Astrocyte of the cerebellum (primary cell): ENCODE measurements around the gene GMDS.

Experiments
- DNase-seq: peaks from one replicate; pipeline ENCODE4 v3.0.0-alpha.2; 2011; ENCODE audit warnings: low read depth
- H3K4me3 ChIP-seq: 2 replicates; pipeline ENCODE4 v1.5.1; 2011; ENCODE audit warnings: mild to moderate bottlenecking, low read depth, low read length, moderate library complexity
- in situ Hi-C: cut with HindIII; loops from 2 replicates; pipeline ENCODE4 v1.10.0; 2017; ENCODE audit warnings: low sequenced_read_pairs
- TF ChIP-seq, protein P1 (sequence below): IDR thresholded peaks from 2 replicates; pipeline ENCODE4 v1.5.1; 2012; ENCODE audit warnings: low read length, low read depth, moderate library complexity, mild to moderate bottlenecking; ENCODE audit errors: missing control alignments

The GMDS gene

DNA sequence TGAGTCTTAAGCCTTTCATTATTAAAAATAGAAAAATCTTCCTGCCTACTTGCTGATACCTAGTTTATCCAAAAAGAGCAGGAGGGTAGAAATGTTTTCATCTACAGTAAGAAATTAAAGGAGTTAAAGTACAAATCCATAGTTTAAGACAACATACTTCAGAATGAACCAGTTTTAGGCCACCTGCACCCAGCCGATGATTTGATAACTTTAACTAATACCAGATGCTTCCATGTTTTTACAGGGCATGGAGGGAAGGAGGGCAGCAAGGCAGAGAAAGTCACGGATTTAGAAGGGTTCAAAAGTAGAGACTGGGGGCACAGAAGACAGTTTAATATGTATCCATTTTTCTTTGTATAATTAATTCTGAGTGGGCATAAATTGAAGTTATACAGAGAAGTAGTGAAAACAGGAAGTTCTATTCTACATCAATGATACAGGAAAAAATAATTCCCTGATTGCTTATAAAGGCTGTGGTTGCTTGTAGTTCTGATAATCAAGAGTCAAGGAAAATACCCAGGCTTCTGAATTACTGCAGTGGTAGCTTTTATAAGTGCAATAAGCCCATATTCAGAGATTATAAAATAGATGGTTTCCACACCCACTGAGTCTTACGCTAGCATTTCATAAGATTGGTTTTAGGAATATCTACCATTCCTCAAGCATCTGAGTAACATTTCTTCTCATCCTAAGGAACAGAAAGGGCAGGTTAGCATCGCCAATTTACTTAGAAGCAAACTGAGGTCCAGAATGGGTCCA, 72.0 kb downstream of the GMDS start:
- TF ChIP-seq, protein P1, sequence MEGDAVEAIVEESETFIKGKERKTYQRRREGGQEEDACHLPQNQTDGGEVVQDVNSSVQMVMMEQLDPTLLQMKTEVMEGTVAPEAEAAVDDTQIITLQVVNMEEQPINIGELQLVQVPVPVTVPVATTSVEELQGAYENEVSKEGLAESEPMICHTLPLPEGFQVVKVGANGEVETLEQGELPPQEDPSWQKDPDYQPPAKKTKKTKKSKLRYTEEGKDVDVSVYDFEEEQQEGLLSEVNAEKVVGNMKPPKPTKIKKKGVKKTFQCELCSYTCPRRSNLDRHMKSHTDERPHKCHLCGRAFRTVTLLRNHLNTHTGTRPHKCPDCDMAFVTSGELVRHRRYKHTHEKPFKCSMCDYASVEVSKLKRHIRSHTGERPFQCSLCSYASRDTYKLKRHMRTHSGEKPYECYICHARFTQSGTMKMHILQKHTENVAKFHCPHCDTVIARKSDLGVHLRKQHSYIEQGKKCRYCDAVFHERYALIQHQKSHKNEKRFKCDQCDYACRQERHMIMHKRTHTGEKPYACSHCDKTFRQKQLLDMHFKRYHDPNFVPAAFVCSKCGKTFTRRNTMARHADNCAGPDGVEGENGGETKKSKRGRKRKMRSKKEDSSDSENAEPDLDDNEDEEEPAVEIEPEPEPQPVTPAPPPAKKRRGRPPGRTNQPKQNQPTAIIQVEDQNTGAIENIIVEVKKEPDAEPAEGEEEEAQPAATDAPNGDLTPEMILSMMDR, result no peak
- H3K4me3 ChIP-seq, result no peak overlapping the region
- no peak for DNase-seq
- in situ Hi-C loops, result no loop called here

DNA sequence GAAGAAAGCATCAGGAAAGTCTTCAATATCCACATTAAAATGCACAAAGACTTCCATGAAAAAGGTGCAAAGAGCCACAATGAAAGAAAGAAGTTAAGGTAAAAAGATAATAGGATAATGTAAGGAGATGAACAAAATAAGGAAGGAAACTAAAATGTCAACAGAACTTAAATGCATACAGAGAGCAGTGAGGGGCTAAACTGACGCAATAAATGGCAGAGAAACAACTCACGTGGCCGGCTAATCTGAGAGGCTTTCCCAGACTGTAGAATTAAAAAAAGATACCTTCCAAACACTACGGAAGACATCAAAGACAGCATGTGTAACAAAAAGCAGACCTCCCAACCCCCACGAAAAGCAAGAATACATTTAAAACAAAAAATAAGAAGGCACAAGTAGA, 73.7 kb downstream of the GMDS start:
- in situ Hi-C loops, result no loop called here
- H3K4me3 ChIP-seq, result no peak overlapping the region
- DNase-seq, result no peak
- TF ChIP-seq, protein P1, result no peak

DNA sequence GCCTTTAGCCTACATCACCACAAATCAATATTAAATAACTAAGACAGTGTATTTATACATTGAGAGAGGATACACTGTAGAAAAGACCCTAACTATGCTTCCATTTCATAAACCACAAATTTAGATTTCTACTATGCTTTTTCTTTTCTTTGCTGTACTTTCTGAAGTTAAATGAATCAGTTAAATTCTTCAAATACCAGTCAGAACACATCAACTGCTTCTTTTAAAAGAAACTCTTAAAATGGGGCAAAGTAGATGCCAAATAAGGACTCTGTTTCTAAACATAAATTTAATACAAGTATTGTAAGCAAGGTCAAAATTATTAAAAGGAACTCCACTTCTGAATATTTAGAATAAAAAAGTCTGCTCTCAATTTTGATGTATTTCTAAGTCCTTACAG, 76.9 kb downstream of the GMDS start:
- TF ChIP-seq, protein P1, result no peak
- no peak for DNase-seq
- in situ Hi-C loops, result no loop called here
- no peak overlapping the region for H3K4me3 ChIP-seq

DNA sequence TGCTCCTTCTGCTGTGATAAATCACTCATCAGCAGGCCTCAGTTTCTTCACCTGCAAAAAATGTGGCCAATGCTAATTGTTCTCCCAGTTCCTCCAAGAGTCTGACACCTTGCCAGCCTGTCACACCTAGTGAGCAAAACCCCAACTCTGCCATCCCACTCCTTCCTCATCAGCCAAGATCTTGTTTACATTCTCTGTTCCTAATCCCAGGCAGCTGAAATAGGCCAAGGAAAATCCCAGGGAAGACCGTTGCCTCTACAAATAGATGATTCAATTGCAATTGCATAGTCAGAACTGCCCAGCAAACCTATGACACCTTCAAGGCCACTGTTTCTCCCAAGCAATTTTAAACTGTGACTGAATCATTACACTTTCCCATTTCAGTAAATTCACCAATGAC, 78.7 kb downstream of the GMDS start:
- no peak for DNase-seq
- no peak overlapping the region for H3K4me3 ChIP-seq
- in situ Hi-C loops, result no loop called here
- TF ChIP-seq, protein P1, result no peak

DNA sequence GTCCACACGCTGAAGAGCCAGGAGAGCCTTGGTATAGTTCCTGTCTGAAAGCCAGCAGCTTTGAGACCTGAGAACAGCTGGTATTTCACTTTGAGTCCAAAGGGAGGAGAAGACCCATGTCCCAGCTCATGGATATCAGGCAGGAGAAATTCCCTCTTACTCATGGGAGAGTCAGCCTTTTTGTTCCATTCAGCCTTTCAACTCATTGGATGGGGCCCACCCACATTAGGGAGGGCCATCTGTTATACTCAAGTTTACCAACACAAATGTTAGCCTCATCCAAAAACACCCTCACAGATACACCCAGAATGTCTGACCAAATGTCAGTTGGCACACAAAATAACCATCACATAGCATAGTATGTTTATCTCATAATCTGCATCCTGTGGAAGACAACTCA, 80.1 kb downstream of the GMDS start:
- DNase-seq, result no peak
- in situ Hi-C loops, result no loop called here

DNA sequence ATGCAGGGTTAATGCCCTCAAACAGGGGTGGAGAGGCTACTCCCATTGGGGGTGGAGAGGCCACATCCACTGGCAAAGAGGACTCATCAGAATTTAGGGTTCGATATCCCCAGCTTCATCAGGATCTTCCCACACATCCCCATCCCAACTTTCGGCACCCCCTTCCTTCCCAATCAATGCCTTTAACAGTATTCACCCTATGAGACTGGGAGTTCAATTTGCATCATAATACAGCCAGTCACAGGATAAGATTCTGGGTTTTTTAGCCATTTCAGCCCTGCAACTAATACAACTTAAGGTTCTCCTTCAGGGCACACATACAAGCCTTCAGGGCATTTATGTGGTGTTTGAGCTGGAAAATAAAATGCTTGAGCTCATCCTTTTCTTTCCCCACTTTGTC, 80.9 kb downstream of the GMDS start:
- no peak for DNase-seq
- in situ Hi-C loops, result no loop called here
- TF ChIP-seq, protein P1, result no peak
- H3K4me3 ChIP-seq, result no peak overlapping the region

More for the DNA sequence above, 80.1 kb downstream of the GMDS start:
- no peak overlapping the region for H3K4me3 ChIP-seq
- TF ChIP-seq, protein P1, result no peak
